Measurements from ENCODE around the gene C19orf53. TPM values are rescaled to one million over a fixed set of nuclear protein-coding genes. Genes with fewer than 3 reads are reported as not detected.

C19orf53 gene
- total and polyA plus RNA-seq, 10 of the 15 experiments (the other 5 are each of a cell fraction or from before 2014, with no cell fraction given), result 109 to 449 (median 218) TPM

- TF ChIP-seq, protein P1, sequence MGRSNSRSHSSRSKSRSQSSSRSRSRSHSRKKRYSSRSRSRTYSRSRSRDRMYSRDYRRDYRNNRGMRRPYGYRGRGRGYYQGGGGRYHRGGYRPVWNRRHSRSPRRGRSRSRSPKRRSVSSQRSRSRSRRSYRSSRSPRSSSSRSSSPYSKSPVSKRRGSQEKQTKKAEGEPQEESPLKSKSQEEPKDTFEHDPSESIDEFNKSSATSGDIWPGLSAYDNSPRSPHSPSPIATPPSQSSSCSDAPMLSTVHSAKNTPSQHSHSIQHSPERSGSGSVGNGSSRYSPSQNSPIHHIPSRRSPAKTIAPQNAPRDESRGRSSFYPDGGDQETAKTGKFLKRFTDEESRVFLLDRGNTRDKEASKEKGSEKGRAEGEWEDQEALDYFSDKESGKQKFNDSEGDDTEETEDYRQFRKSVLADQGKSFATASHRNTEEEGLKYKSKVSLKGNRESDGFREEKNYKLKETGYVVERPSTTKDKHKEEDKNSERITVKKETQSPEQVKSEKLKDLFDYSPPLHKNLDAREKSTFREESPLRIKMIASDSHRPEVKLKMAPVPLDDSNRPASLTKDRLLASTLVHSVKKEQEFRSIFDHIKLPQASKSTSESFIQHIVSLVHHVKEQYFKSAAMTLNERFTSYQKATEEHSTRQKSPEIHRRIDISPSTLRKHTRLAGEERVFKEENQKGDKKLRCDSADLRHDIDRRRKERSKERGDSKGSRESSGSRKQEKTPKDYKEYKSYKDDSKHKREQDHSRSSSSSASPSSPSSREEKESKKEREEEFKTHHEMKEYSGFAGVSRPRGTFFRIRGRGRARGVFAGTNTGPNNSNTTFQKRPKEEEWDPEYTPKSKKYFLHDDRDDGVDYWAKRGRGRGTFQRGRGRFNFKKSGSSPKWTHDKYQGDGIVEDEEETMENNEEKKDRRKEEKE (IDR thresholded peaks at IDR 0.05), result no peak
- TF ChIP-seq NR2C2 (IDR thresholded peaks at IDR 0.05; ENCODE audit: borderline replicate concordance, control insufficient read depth, insufficient read length, low read depth), result no peak
- no peak for TF ChIP-seq SKIL (IDR thresholded peaks at IDR 0.05; ENCODE audit: low read depth, poor library complexity, severe bottlenecking)
Measured at GRCh38 chr19:13827656-13828055, 53.4 kb downstream of the C19orf53 start (continued).

Small RNA genes within 50 kb of the gene (small RNA-seq; reads per million reads assigned to genes)
- gene RN7SL619P, result not detected

Other genes starting within 250 kb of the C19orf53 start
Only the 7 nearest of the 8 such genes appear.
- gene MRI1, start 9.9 kb upstream of the C19orf53 start, total RNA-seq (2014; rRNA removed), result 49.5 and 50.3 TPM in 2 replicates
- gene MRI1, start 9.9 kb upstream of the C19orf53 start, total RNA-seq (2014; rRNA removed; fragmentation: Illumina TruSeq; extraction: Trizol), result 17.0 and 17.2 TPM in 2 replicates
- gene MRI1, start 9.9 kb upstream of the C19orf53 start, total RNA-seq (2021), result 36.3 and 40.0 TPM in 2 replicates
- 16.6 and 28.2 TPM in 2 replicates for gene MRI1, start 9.9 kb upstream of the C19orf53 start, polyA plus RNA-seq (2011; rRNA removed)
- 14.3 and 18.5 TPM in 2 replicates for gene MRI1, start 9.9 kb upstream of the C19orf53 start, polyA plus RNA-seq (2014; fragmentation: Illumina TruSeq; extraction: Trizol)
- gene MRI1, start 9.9 kb upstream of the C19orf53 start, polyA plus RNA-seq (2014; fragmentation: Nextera tagmentation; extraction: Ambion mirVana), result 1 to 10 TPM; 5.4 to 7.9 TPM
- 46.4 and 51.1 TPM in 2 replicates for gene MRI1, start 9.9 kb upstream of the C19orf53 start, polyA plus RNA-seq (2014; rRNA removed)
- gene MRI1, start 9.9 kb upstream of the C19orf53 start, polyA plus RNA-seq (2016; fragmentation: Nextera tagmentation; extraction: Ambion mirVana), result 10 to 100 TPM; 28.4 to 30.1 TPM
- gene ZSWIM4, start 21.0 kb downstream of the C19orf53 start, total RNA-seq (2014; rRNA removed), result 3.1 TPM in 2 replicates
- 1.1 and 1.2 TPM in 2 replicates for gene ZSWIM4, start 21.0 kb downstream of the C19orf53 start, total RNA-seq (2014; rRNA removed; fragmentation: Illumina TruSeq; extraction: Trizol)
- gene ZSWIM4, start 21.0 kb downstream of the C19orf53 start, total RNA-seq (2021), result 11.1 and 12.2 TPM in 2 replicates
- gene ZSWIM4, start 21.0 kb downstream of the C19orf53 start, polyA plus RNA-seq (2011; rRNA removed), result 0.66 and 1.3 TPM in 2 replicates
- gene ZSWIM4, start 21.0 kb downstream of the C19orf53 start, polyA plus RNA-seq (2014; fragmentation: Illumina TruSeq; extraction: Trizol), result 1.6 and 2.2 TPM in 2 replicates
- gene ZSWIM4, start 21.0 kb downstream of the C19orf53 start, polyA plus RNA-seq (2014; fragmentation: Nextera tagmentation; extraction: Ambion mirVana), result not detected
- gene ZSWIM4, start 21.0 kb downstream of the C19orf53 start, polyA plus RNA-seq (2014; rRNA removed), result 5.1 and 5.6 TPM in 2 replicates
- 1 to 10 TPM in 1 of 2 experiments, under 1 TPM in 1; 0.73 to 1.2 TPM for gene ZSWIM4, start 21.0 kb downstream of the C19orf53 start, polyA plus RNA-seq (2016; fragmentation: Nextera tagmentation; extraction: Ambion mirVana)
- 0.54 and 1.5 TPM in 2 replicates for gene NANOS3, start 102.7 kb downstream of the C19orf53 start, total RNA-seq (2014; rRNA removed)
- 1.5 and 1.6 TPM in 2 replicates for gene NANOS3, start 102.7 kb downstream of the C19orf53 start, total RNA-seq (2014; rRNA removed; fragmentation: Illumina TruSeq; extraction: Trizol)
- 1.5 and 1.7 TPM in 2 replicates for gene NANOS3, start 102.7 kb downstream of the C19orf53 start, total RNA-seq (2021)
- gene NANOS3, start 102.7 kb downstream of the C19orf53 start, polyA plus RNA-seq (2011; rRNA removed), result 0.24 and 0.69 TPM in 2 replicates
- 1.00 TPM in 1 of 2 replicates, not detected in the other for gene NANOS3, start 102.7 kb downstream of the C19orf53 start, polyA plus RNA-seq (2014; fragmentation: Illumina TruSeq; extraction: Trizol)
- gene NANOS3, start 102.7 kb downstream of the C19orf53 start, polyA plus RNA-seq (2014; fragmentation: Nextera tagmentation; extraction: Ambion mirVana), result under 1 TPM; 0.31 to 0.80 TPM
- 0.81 and 2.3 TPM in 2 replicates for gene NANOS3, start 102.7 kb downstream of the C19orf53 start, polyA plus RNA-seq (2014; rRNA removed)
- gene NANOS3, start 102.7 kb downstream of the C19orf53 start, polyA plus RNA-seq (2016; fragmentation: Nextera tagmentation; extraction: Ambion mirVana), result under 1 TPM; 0.53 to 0.62 TPM
- gene BRME1, start 131.7 kb downstream of the C19orf53 start, total RNA-seq (2014; rRNA removed), result 0.33 and 1.4 TPM in 2 replicates
- 0.41 and 0.72 TPM in 2 replicates for gene BRME1, start 131.7 kb downstream of the C19orf53 start, total RNA-seq (2014; rRNA removed; fragmentation: Illumina TruSeq; extraction: Trizol)
- 0.72 and 1.9 TPM in 2 replicates for gene BRME1, start 131.7 kb downstream of the C19orf53 start, total RNA-seq (2021)
- gene BRME1, start 131.7 kb downstream of the C19orf53 start, polyA plus RNA-seq (2011; rRNA removed), result 1.6 and 2.2 TPM in 2 replicates
- gene BRME1, start 131.7 kb downstream of the C19orf53 start, polyA plus RNA-seq (2014; fragmentation: Illumina TruSeq; extraction: Trizol), result 0.47 and 0.67 TPM in 2 replicates
- under 1 TPM in 1 of 2 experiments, not detected in 1; 0.07 TPM for gene BRME1, start 131.7 kb downstream of the C19orf53 start, polyA plus RNA-seq (2014; fragmentation: Nextera tagmentation; extraction: Ambion mirVana)
- gene BRME1, start 131.7 kb downstream of the C19orf53 start, polyA plus RNA-seq (2014; rRNA removed), result 1.0 and 1.9 TPM in 2 replicates
- 1 to 10 TPM in 1 of 2 experiments, under 1 TPM in 1; 0.28 to 1.1 TPM for gene BRME1, start 131.7 kb downstream of the C19orf53 start, polyA plus RNA-seq (2016; fragmentation: Nextera tagmentation; extraction: Ambion mirVana)
- 13.2 and 17.3 TPM in 2 replicates for gene CC2D1A, start 131.7 kb downstream of the C19orf53 start, total RNA-seq (2014; rRNA removed)
- gene CC2D1A, start 131.7 kb downstream of the C19orf53 start, total RNA-seq (2014; rRNA removed; fragmentation: Illumina TruSeq; extraction: Trizol), result 9.0 and 10.2 TPM in 2 replicates
- 32.7 and 36.1 TPM in 2 replicates for gene CC2D1A, start 131.7 kb downstream of the C19orf53 start, total RNA-seq (2021)
- 7.4 and 11.9 TPM in 2 replicates for gene CC2D1A, start 131.7 kb downstream of the C19orf53 start, polyA plus RNA-seq (2011; rRNA removed)
- gene CC2D1A, start 131.7 kb downstream of the C19orf53 start, polyA plus RNA-seq (2014; fragmentation: Illumina TruSeq; extraction: Trizol), result 7.3 and 14.8 TPM in 2 replicates
- gene CC2D1A, start 131.7 kb downstream of the C19orf53 start, polyA plus RNA-seq (2014; fragmentation: Nextera tagmentation; extraction: Ambion mirVana), result 1 to 10 TPM in 1 of 2 experiments, under 1 TPM in 1; 0.13 to 1.0 TPM
- gene CC2D1A, start 131.7 kb downstream of the C19orf53 start, polyA plus RNA-seq (2014; rRNA removed), result 24.9 and 28.0 TPM in 2 replicates
- gene CC2D1A, start 131.7 kb downstream of the C19orf53 start, polyA plus RNA-seq (2016; fragmentation: Nextera tagmentation; extraction: Ambion mirVana), result 10 to 100 TPM; 18.6 to 22.5 TPM
- not detected in 2 replicates for gene PODNL1, start 164.0 kb downstream of the C19orf53 start, total RNA-seq (2014; rRNA removed)
- not detected in 2 replicates for gene PODNL1, start 164.0 kb downstream of the C19orf53 start, total RNA-seq (2014; rRNA removed; fragmentation: Illumina TruSeq; extraction: Trizol)
- gene PODNL1, start 164.0 kb downstream of the C19orf53 start, total RNA-seq (2021), result not detected in 2 replicates
- gene PODNL1, start 164.0 kb downstream of the C19orf53 start, polyA plus RNA-seq (2011; rRNA removed), result 0.04 TPM in 1 of 2 replicates, not detected in the other
- gene PODNL1, start 164.0 kb downstream of the C19orf53 start, polyA plus RNA-seq (2014; fragmentation: Illumina TruSeq; extraction: Trizol), result not detected in 2 replicates
- gene PODNL1, start 164.0 kb downstream of the C19orf53 start, polyA plus RNA-seq (2014; fragmentation: Nextera tagmentation; extraction: Ambion mirVana), result not detected
- gene PODNL1, start 164.0 kb downstream of the C19orf53 start, polyA plus RNA-seq (2014; rRNA removed), result not detected in 2 replicates
- gene PODNL1, start 164.0 kb downstream of the C19orf53 start, polyA plus RNA-seq (2016; fragmentation: Nextera tagmentation; extraction: Ambion mirVana), result under 1 TPM in 1 of 2 experiments, not detected in 1; 0.44 TPM
- 36.2 and 43.3 TPM in 2 replicates for gene DCAF15, start 178.1 kb downstream of the C19orf53 start, total RNA-seq (2014; rRNA removed)
- 16.9 and 18.0 TPM in 2 replicates for gene DCAF15, start 178.1 kb downstream of the C19orf53 start, total RNA-seq (2014; rRNA removed; fragmentation: Illumina TruSeq; extraction: Trizol)
- 58.2 and 63.4 TPM in 2 replicates for gene DCAF15, start 178.1 kb downstream of the C19orf53 start, total RNA-seq (2021)
- gene DCAF15, start 178.1 kb downstream of the C19orf53 start, polyA plus RNA-seq (2011; rRNA removed), result 11.8 and 25.3 TPM in 2 replicates
- gene DCAF15, start 178.1 kb downstream of the C19orf53 start, polyA plus RNA-seq (2014; fragmentation: Illumina TruSeq; extraction: Trizol), result 11.9 and 20.9 TPM in 2 replicates
- gene DCAF15, start 178.1 kb downstream of the C19orf53 start, polyA plus RNA-seq (2014; fragmentation: Nextera tagmentation; extraction: Ambion mirVana), result under 1 TPM; 0.16 to 0.58 TPM
- 50.1 and 55.7 TPM in 2 replicates for gene DCAF15, start 178.1 kb downstream of the C19orf53 start, polyA plus RNA-seq (2014; rRNA removed)
- 10 to 100 TPM; 27.9 to 29.2 TPM for gene DCAF15, start 178.1 kb downstream of the C19orf53 start, polyA plus RNA-seq (2016; fragmentation: Nextera tagmentation; extraction: Ambion mirVana)

Data from GM12878 (cell line).